Subcutaneous adipose tissue (tissue), 4 donors: ENCODE measurements around the gene UBE2G2. TPM values are rescaled to one million over a fixed set of nuclear protein-coding genes. Genes with fewer than 3 reads are reported as not detected.

Experiments
- CTCF ChIP-seq: fragments of 450-650 bp; IDR thresholded peaks from one replicate; pipeline ENCODE4 v1.5.1; 2016; ENCODE audit warnings: low read depth, mild to moderate bottlenecking, control low read depth, antibody characterized with exemption, moderate library complexity
- total RNA-seq, 4 donors: library from RNA; depleted of rRNA; stranded (reverse); fragments of >200 nt; gene quantifications; one replicate each; pipeline ENCODE4 v1.1.0, GENCODE V29; 2016

The UBE2G2 gene
- total RNA-seq, 4 donors from 2014 or later: 64.4 to 144 (median 100) TPM

GRCh38 chr21:44834231-44834950 lies 32.8 kb upstream of the UBE2G2 start:
- TF ChIP-seq CTCF: no peak

- no peak for TF ChIP-seq CTCF
Observed at GRCh38 chr21:44833663-44834062, 32.0 kb upstream of the UBE2G2 start.

GRCh38 chr21:44831227-44831860 lies 29.7 kb upstream of the UBE2G2 start:
- no peak for TF ChIP-seq CTCF

GRCh38 chr21:44829507-44830092 lies 28.0 kb upstream of the UBE2G2 start:
- TF ChIP-seq CTCF: no peak

- TF ChIP-seq CTCF: no peak
Observed at GRCh38 chr21:44828362-44829056, 26.9 kb upstream of the UBE2G2 start.

DNA sequence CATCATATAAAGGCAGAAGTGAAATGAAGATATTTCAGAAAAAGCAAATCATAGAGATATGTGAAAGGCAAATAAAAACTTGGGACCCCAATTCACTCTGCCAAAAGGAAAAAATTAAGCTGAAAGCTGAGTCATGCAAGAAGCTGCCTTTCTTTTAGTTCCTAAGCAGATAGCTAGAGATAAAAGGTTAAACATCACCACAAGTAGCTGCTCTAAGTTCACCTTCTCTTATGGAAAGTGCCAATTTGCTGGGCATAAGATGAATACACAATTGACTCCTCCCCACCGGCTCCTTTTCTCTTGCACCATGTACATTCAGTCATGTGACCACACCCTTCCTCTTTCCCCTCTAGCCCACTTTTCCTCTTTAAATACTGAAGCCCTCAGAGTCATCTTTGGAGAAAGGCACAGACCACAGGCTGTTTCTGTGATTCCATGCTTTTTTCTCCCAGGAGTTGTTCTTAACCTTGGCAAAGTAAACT lies 21.6 kb upstream of the UBE2G2 start:
- TF ChIP-seq CTCF: no peak
